Neural progenitor cell (in vitro differentiated cells): Measurements from ENCODE around the gene FBXO40. TPM values are rescaled to one million over a fixed set of nuclear protein-coding genes. Genes with fewer than 3 reads are reported as not detected.

Source experiments
- DNase-seq: peaks from one replicate; pipeline ENCODE4 v3.0.0-alpha.2; 2016; ENCODE audit warnings: low spot score
- H2AFZ ChIP-seq: fragments of 200-600 bp; sonication (generic); replicated peaks from 2 replicates; pipeline ENCODE4 v1.6.1; 2016; ENCODE audit warnings: antibody characterized with exemption
- H3F3A ChIP-seq: fragments of 200-600 bp; sonication (generic); 2 replicates; pipeline ENCODE4 v1.6.1; 2016; ENCODE audit warnings: antibody characterized with exemption, low read depth
- H3K27ac ChIP-seq: fragments of 200-600 bp; sonication (generic); 2 replicates; pipeline ENCODE4 v1.5.1; 2016; ENCODE audit warnings: mild to moderate bottlenecking
- H3K27me3 ChIP-seq: fragments of 200-600 bp; sonication (generic); 2 replicates; pipeline ENCODE4 v1.6.1; 2016; ENCODE audit warnings: mild to moderate bottlenecking, moderate library complexity
- H3K36me3 ChIP-seq: fragments of 200-600 bp; sonication (generic); 2 replicates; pipeline ENCODE4 v1.5.1; 2016
- H3K4me1 ChIP-seq: fragments of 200-600 bp; sonication (generic); 2 replicates; pipeline ENCODE4 v1.6.1; 2016; ENCODE audit warnings: mixed run types
- H3K4me2 ChIP-seq: fragments of 200-600 bp; sonication (generic); 2 replicates; pipeline ENCODE4 v1.6.1; 2016
- H3K4me3 ChIP-seq: fragments of 200-600 bp; sonication (generic); 2 replicates; pipeline ENCODE4 v1.5.1; 2016
- H3K79me2 ChIP-seq: fragments of 200-600 bp; sonication (generic); 2 replicates; pipeline ENCODE4 v1.6.1; 2016; ENCODE audit warnings: low read depth
- H3K9ac ChIP-seq: fragments of 200-600 bp; sonication (generic); 2 replicates; pipeline ENCODE4 v1.6.1; 2016
- H3K9me3 ChIP-seq: fragments of 200-600 bp; sonication (generic); 2 replicates; pipeline ENCODE4 v1.5.1; 2016; ENCODE audit warnings: low read depth
- H4K20me1 ChIP-seq: fragments of 200-600 bp; sonication (generic); 2 replicates; pipeline ENCODE4 v1.6.1; 2016; ENCODE audit warnings: low read depth
- H3K27ac Mint-ChIP-seq: 3 replicates; pipeline ENCODE4 v1.8.0; 2021; ENCODE audit warnings: mixed read lengths
- H3K27me3 Mint-ChIP-seq: 2 replicates; pipeline ENCODE4 v1.8.0; 2022; ENCODE audit warnings: low read depth, mild to moderate bottlenecking, inconsistent platforms, moderate library complexity, mixed read lengths; ENCODE audit not compliant: insufficient read depth
- H3K36me3 Mint-ChIP-seq: 3 replicates; pipeline ENCODE4 v1.8.0; 2021; ENCODE audit warnings: mixed read lengths
- H3K4me1 Mint-ChIP-seq: 3 replicates; pipeline ENCODE4 v1.8.0; 2021; ENCODE audit warnings: mixed read lengths
- H3K4me3 Mint-ChIP-seq: 3 replicates; pipeline ENCODE4 v1.8.0; 2021; ENCODE audit warnings: mild to moderate bottlenecking, moderate library complexity, mixed read lengths
- H3K9me3 Mint-ChIP-seq: 3 replicates; pipeline ENCODE4 v1.8.0; 2020; ENCODE audit warnings: mixed read lengths
- EZH2 ChIP-seq: fragments of 200-600 bp; sonication (generic); IDR thresholded peaks from 2 replicates; pipeline ENCODE4 v1.6.1; 2017; ENCODE audit warnings: antibody characterized with exemption, mild to moderate bottlenecking, moderate library complexity
- EZH2phosphoT487 ChIP-seq: fragments of 200-600 bp; sonication (generic); IDR thresholded peaks from 2 replicates; pipeline ENCODE4 v1.6.1; 2017; ENCODE audit warnings: antibody characterized with exemption
- total RNA-seq: library from RNA; depleted of rRNA; stranded (reverse); fragments of >200 nt; gene quantifications from 2 replicates; pipeline ENCODE4 v1.2.3, GENCODE V29; 2015; ENCODE audit warnings: low replicate concordance
- TF ChIP-seq, protein P1 (sequence below): fragments of 200-600 bp; sonication (generic); IDR thresholded peaks from 2 replicates; pipeline ENCODE4 v1.5.1; 2017; ENCODE audit warnings: antibody characterized with exemption, mild to moderate bottlenecking

Gene FBXO40
- total RNA-seq, 1 donor from 2014 or later: not detected

DNA sequence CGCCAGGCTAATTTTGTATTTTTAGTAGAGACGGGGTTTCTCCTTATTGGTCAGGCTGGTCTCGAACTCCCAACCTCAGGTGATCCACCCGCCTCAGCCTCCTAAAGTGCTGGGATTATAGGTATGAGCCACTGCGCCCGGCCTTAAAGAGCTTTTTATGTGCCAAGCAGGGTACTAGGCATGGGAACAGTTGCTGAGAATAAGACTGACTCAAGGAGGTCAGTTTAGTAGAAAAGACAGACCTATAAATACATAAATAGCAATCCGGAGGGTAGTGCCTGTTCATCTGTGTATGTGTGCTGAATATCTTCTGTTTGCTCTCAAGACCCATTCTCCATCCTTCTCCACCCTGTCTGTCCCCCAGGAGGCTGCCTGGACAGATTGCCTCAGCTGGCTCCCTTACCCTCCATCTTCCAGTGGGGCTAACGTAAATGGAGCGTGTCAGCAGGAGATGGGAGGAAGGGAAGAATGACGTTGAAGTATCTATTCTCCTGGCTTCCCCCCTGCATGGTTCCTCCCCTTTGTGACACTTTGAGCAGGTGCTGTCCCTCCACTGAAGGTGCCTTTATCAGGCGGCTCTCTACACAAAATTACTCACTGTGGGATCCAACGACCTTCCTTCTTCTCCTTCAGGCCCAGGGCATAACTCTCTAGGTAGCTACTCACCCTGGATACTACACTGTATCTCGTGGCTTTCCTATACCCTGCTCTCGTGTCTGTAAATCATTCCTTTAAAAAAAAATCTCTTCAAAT is 31.1 kb downstream of the FBXO40 start:
- Histone ChIP-seq H3K4me1 (peaks cover 7% of the 10 kb centered on the region), H4K20me1 (no peaks in the 10 kb centered on the region), H3K36me3 (no peaks in the 10 kb centered on the region), H3F3A (no peaks in the 10 kb centered on the region), H3K9ac (no peak overlapping the region), H3K4me2 (no peak overlapping the region), H2AFZ (peak overlapping the region; percentile 36), H3K9me3 (no peaks in the 10 kb centered on the region), H3K27me3 (no peaks in the 10 kb centered on the region), H3K79me2 (no peaks in the 10 kb centered on the region), H3K4me3 (no peak overlapping the region), H3K27ac (no peak overlapping the region)
- no peaks in the 10 kb centered on the region for H3K4me1 Mint-ChIP-seq
- TF ChIP-seq, protein P1, sequence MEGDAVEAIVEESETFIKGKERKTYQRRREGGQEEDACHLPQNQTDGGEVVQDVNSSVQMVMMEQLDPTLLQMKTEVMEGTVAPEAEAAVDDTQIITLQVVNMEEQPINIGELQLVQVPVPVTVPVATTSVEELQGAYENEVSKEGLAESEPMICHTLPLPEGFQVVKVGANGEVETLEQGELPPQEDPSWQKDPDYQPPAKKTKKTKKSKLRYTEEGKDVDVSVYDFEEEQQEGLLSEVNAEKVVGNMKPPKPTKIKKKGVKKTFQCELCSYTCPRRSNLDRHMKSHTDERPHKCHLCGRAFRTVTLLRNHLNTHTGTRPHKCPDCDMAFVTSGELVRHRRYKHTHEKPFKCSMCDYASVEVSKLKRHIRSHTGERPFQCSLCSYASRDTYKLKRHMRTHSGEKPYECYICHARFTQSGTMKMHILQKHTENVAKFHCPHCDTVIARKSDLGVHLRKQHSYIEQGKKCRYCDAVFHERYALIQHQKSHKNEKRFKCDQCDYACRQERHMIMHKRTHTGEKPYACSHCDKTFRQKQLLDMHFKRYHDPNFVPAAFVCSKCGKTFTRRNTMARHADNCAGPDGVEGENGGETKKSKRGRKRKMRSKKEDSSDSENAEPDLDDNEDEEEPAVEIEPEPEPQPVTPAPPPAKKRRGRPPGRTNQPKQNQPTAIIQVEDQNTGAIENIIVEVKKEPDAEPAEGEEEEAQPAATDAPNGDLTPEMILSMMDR: no peak
- TF ChIP-seq EZH2phosphoT487 (no peak), EZH2 (no peak)
- no peaks in the 10 kb centered on the region for H3K36me3 Mint-ChIP-seq
- H3K27ac Mint-ChIP-seq: no peak overlapping the region
- no peaks in the 10 kb centered on the region for H3K9me3 Mint-ChIP-seq
- DNase-seq: no peak
- no peaks in the 10 kb centered on the region for H3K27me3 Mint-ChIP-seq
- no peak overlapping the region for H3K4me3 Mint-ChIP-seq

DNA sequence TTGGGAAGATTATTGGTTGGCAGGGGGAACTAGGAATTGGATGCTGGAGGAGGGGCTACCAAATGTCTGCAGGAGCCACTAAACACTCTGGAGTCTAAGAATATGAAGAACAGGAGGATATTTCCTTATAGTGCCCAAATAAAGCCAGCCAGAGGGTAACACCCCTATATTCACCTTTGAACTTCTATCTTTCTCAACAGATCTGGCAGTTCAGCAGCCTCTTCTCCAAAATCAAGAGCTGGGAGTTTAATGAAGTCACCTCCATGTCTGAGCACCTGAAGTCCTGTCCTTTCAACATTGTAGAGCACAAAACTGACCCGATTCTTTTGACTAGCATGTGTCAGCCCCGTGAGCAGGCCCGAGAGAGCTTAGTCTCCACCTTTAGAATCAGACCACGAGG is 33.3 kb downstream of the FBXO40 start:
- no peak overlapping the region for H3K27ac Mint-ChIP-seq

DNA sequence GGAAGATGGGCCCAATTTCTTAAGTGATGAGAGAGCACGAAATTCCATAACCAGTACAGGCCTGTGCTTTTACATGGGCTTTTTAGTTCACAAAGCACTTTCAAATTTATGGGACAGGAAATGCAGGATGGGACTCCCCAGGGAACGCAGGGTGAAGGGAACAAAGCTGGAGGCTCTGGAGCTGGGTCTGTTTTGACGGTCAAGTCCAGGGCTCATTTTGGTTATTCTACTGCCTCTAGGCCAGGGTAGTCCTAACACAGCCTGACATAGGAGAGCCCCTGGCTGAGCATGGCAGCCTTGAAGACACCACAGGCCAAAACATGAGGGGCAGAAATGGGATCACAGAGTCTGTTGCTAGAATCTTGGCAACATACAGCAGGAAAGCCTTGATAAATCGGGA is 34.0 kb downstream of the FBXO40 start:
- no peak overlapping the region for H3K4me3 ChIP-seq
- no peaks in the 10 kb centered on the region for H3F3A ChIP-seq
- H3K27ac ChIP-seq: no peak overlapping the region
- H3K9ac ChIP-seq: no peak overlapping the region
- TF ChIP-seq EZH2phosphoT487 (no peak), EZH2 (no peak)
- TF ChIP-seq, protein P1: no peak
- no peaks in the 10 kb centered on the region for H3K9me3 ChIP-seq
- H3K9me3 Mint-ChIP-seq: no peaks in the 10 kb centered on the region
- no peaks in the 10 kb centered on the region for H3K36me3 Mint-ChIP-seq
- H3K27me3 ChIP-seq: no peaks in the 10 kb centered on the region
- no peaks in the 10 kb centered on the region for H3K4me1 Mint-ChIP-seq
- no peaks in the 10 kb centered on the region for H3K36me3 ChIP-seq
- H3K27me3 Mint-ChIP-seq: no peaks in the 10 kb centered on the region
- H3K27ac Mint-ChIP-seq: no peak overlapping the region
- no peak overlapping the region for H2AFZ ChIP-seq
- H3K4me1 ChIP-seq: peaks cover 7% of the 10 kb centered on the region
- DNase-seq: no peak
- H3K4me2 ChIP-seq: no peak overlapping the region
- H3K79me2 ChIP-seq: no peaks in the 10 kb centered on the region
- H3K4me3 Mint-ChIP-seq: no peak overlapping the region
- no peaks in the 10 kb centered on the region for H4K20me1 ChIP-seq

More for the DNA sequence above, 33.3 kb downstream of the FBXO40 start:
- Histone ChIP-seq H4K20me1 (no peaks in the 10 kb centered on the region), H3K4me3 (no peak overlapping the region), H3K27ac (no peak overlapping the region), H3K27me3 (no peaks in the 10 kb centered on the region), H2AFZ (no peak overlapping the region), H3K79me2 (no peaks in the 10 kb centered on the region), H3K4me1 (peaks cover 7% of the 10 kb centered on the region), H3K9ac (no peak overlapping the region), H3F3A (no peaks in the 10 kb centered on the region), H3K36me3 (no peaks in the 10 kb centered on the region), H3K9me3 (no peaks in the 10 kb centered on the region), H3K4me2 (no peak overlapping the region)
- Mint-ChIP-seq H3K4me1 (no peaks in the 10 kb centered on the region), H3K4me3 (no peak overlapping the region), H3K36me3 (no peaks in the 10 kb centered on the region), H3K27me3 (no peaks in the 10 kb centered on the region), H3K9me3 (no peaks in the 10 kb centered on the region)
- no peak for DNase-seq
- no peak for TF ChIP-seq EZH2
- TF ChIP-seq, protein P1: no peak
- no peak for TF ChIP-seq EZH2phosphoT487
